Measurements from ENCODE around the gene LRRC4C.

DNA sequence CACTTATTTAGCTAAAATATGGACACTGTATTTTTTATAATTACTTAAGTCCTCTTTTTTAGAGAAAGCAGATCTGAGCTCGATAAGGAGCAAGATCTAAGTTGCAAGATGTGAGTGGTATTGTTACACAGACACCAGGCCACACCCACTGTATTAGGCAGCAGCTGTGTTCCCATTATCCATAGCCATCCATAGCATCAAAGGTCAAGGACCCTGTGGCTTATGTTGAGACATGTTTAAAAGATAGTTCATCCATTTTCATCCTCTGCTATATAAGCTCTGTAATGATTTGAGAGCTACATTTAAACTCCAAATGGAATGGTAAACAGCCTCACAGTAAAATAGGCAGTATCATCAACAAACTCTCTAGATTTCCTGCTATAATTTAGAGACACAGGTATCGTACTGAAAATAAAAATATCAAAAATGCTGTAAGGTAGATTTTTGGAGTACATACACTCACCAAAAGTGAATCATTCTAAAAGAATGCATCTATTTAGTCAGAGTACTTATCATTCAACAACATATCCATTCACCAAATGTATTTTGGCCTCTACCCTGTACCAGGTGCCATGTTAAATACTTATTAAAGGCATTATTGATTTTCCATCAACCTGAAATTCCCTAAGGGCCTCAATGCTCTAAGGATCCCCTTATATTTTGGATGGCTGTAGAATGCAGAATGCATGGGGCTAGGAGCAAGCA is 574.0 kb downstream of the LRRC4C start:
- TF ChIP-seq CTCF (conservative IDR thresholded peaks at IDR 0.05; ENCODE audit: low read depth in 2 of 2) (no peak), CREB1 (CRISPR knock-in tag; IDR thresholded peaks at IDR 0.05; ENCODE audit: low read depth) (no peak), EZH2phosphoT487 (IDR thresholded peaks at IDR 0.05; ENCODE audit: unreplicated experiment) (no peak), REST (IDR thresholded peaks at IDR 0.05; ENCODE audit: unreplicated experiment) (no peak)

Measured in GM23338 (cell line).